Liver (tissue), 3 donors: ENCODE measurements around the gene POLE3.

ENCODE experiments used
- ATF3 ChIP-seq: IDR thresholded peaks from 2 replicates; pipeline ENCODE4 v1.6.1; 2016; ENCODE audit warnings: antibody characterized with exemption
- EGR1 ChIP-seq, 2 donors: IDR thresholded peaks; 2 replicates each; pipeline ENCODE4 v1.6.1; 2016 to 2018; ENCODE audit warnings: antibody characterized with exemption in 2 of 2, low read depth in 2 of 2
- GABPA ChIP-seq, 2 donors: IDR thresholded peaks in 1 of 2; conservative IDR thresholded peaks in 1 of 2; 2 replicates each; pipeline ENCODE4 v1.6.1; 2016; ENCODE audit warnings: antibody characterized with exemption in 2 of 2, mild to moderate bottlenecking in 1 of 2, moderate library complexity in 1 of 2
- JUND ChIP-seq, 2 donors: IDR thresholded peaks; 2 replicates each; pipeline ENCODE4 v1.6.1; 2016; ENCODE audit warnings: antibody characterized with exemption in 2 of 2
- RXRA ChIP-seq, 2 donors: IDR thresholded peaks; 2 replicates each; pipeline ENCODE4 v1.6.1; 2017 to 2018; ENCODE audit warnings: antibody characterized with exemption in 2 of 2, mild to moderate bottlenecking in 1 of 2
- TF ChIP-seq, protein P1 (sequence below): fragments of 150-350 bp; IDR thresholded peaks from 2 replicates; pipeline ENCODE4 v1.5.1; 2017; ENCODE audit warnings: improper control_type of control experiment, low read depth, low read length; ENCODE audit not compliant: missing input control
- TF ChIP-seq, protein P2 (sequence below): IDR thresholded peaks from 2 replicates; pipeline ENCODE4 v1.6.1; 2016; ENCODE audit warnings: antibody characterized with exemption
- donor health status: healthy.
- donor health status: healthy.

- TF ChIP-seq, protein P1, sequence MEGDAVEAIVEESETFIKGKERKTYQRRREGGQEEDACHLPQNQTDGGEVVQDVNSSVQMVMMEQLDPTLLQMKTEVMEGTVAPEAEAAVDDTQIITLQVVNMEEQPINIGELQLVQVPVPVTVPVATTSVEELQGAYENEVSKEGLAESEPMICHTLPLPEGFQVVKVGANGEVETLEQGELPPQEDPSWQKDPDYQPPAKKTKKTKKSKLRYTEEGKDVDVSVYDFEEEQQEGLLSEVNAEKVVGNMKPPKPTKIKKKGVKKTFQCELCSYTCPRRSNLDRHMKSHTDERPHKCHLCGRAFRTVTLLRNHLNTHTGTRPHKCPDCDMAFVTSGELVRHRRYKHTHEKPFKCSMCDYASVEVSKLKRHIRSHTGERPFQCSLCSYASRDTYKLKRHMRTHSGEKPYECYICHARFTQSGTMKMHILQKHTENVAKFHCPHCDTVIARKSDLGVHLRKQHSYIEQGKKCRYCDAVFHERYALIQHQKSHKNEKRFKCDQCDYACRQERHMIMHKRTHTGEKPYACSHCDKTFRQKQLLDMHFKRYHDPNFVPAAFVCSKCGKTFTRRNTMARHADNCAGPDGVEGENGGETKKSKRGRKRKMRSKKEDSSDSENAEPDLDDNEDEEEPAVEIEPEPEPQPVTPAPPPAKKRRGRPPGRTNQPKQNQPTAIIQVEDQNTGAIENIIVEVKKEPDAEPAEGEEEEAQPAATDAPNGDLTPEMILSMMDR, result no peak
- TF ChIP-seq ATF3 (no peak), GABPA (IDR thresholded peaks at IDR 0.05 in 1 of 2, conservative IDR thresholded peaks at IDR 0.05 in 1 of 2) (no peak), RXRA (IDR thresholded peaks at IDR 0.05) (no peak), EGR1 (IDR thresholded peaks at IDR 0.05; ENCODE audit: low read depth in 2 of 2) (no peak), JUND (IDR thresholded peaks at IDR 0.05) (no peak)
- TF ChIP-seq, protein P2, sequence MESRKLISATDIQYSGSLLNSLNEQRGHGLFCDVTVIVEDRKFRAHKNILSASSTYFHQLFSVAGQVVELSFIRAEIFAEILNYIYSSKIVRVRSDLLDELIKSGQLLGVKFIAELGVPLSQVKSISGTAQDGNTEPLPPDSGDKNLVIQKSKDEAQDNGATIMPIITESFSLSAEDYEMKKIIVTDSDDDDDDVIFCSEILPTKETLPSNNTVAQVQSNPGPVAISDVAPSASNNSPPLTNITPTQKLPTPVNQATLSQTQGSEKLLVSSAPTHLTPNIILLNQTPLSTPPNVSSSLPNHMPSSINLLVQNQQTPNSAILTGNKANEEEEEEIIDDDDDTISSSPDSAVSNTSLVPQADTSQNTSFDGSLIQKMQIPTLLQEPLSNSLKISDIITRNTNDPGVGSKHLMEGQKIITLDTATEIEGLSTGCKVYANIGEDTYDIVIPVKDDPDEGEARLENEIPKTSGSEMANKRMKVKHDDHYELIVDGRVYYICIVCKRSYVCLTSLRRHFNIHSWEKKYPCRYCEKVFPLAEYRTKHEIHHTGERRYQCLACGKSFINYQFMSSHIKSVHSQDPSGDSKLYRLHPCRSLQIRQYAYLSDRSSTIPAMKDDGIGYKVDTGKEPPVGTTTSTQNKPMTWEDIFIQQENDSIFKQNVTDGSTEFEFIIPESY, result no peak
Observed at GRCh38 chr9:113363336-113363735, 47.1 kb downstream of the POLE3 start.
